AG20443 (cell line): ENCODE results near the gene SERPINA12.
A peak's percentile ranks its signal among the peaks of the same experiment; 100 is the strongest.

Source experiments
- DNase-seq: peaks from one replicate; pipeline ENCODE4 v3.0.0; 2012; ENCODE audit warnings: low spot score, mixed read lengths

Gene SERPINA12, protein sequence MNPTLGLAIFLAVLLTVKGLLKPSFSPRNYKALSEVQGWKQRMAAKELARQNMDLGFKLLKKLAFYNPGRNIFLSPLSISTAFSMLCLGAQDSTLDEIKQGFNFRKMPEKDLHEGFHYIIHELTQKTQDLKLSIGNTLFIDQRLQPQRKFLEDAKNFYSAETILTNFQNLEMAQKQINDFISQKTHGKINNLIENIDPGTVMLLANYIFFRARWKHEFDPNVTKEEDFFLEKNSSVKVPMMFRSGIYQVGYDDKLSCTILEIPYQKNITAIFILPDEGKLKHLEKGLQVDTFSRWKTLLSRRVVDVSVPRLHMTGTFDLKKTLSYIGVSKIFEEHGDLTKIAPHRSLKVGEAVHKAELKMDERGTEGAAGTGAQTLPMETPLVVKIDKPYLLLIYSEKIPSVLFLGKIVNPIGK

GRCh38 chr14:94509356-94509755 lies at the start of gene SERPINA12:
TSS of gene SERPINA12 (minus strand) at chr14:94509469. CDS start at chr14:94498397, 11,072 bp downstream.
- DNase-seq: no peak

GRCh38 chr14:94558842-94559241 lies 49.6 kb upstream of the SERPINA12 start:
- DNase-seq: no peak

- DNase-seq: no peak
Measured at GRCh38 chr14:94557327-94557726, 48.1 kb upstream of the SERPINA12 start.

GRCh38 chr14:94555991-94556390 lies 46.7 kb upstream of the SERPINA12 start:
- no peak for DNase-seq

DNA sequence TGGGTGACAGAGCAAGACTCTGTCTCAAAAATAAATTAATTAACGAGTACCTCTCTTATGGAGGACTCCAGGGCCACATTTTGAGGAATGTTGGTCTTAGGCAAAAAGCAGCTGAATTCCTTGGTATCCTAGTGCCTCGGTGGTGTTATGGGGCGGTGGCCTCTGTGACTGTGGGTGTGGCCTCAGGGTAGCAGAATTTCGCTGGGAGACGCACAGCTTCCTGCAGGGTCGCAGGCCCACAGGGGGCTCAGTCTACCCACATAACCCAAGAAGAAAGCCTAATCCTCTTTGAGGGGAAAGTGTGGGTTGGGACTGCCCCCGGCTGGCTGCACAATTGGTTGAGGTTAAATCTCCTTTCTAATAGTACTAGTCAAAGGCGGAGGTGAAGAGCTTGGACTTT lies 40.8 kb upstream of the SERPINA12 start:
- no peak for DNase-seq

DNA sequence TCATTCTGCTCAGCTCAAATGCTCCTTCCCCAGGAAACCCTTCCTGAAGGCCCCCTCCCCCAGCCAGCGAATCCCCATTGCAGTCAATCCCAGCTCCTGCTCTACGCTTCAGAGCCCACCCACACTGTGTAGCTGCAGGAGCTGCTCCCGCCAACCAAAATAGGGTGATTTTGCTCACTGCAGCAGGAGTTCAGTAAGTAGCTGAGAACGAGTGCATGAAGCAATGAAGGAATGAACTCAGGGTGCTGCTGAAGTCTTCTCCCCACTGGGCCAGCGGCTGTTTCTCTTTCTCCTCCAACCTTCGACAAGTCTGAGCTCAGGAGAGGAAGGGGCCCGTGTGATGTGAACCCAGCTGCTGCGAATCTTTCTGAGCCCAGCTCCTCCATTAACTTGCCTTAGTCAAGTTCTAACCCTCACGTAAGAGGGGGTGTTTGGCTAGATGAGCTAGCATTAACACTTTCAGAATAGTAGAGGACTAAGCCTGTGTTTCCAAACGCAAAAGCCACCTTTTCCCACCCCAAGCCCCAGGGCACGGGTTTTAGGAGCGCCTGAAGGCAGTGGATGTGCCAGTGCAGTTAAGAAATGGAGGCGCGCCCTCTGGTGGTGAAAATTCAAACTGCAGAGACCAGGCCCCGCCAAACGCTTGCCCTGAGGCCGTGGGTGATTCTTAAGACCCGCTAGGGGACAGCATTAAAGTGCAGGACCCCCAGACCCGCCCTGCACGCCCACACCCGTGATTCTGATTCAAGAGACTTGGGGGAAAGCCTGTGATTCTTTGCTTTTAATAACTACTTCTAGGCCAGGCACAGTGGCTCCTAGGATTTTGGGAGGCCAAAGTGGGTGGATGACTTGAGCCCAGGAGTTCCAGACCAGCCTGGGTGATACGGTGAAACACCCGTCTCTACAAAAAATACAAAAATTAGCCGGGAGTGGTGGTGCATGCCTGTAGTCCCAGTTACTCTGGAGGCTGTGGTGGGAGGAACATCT lies 40.0 kb upstream of the SERPINA12 start:
- DNase-seq: peak; percentile 74

DNA sequence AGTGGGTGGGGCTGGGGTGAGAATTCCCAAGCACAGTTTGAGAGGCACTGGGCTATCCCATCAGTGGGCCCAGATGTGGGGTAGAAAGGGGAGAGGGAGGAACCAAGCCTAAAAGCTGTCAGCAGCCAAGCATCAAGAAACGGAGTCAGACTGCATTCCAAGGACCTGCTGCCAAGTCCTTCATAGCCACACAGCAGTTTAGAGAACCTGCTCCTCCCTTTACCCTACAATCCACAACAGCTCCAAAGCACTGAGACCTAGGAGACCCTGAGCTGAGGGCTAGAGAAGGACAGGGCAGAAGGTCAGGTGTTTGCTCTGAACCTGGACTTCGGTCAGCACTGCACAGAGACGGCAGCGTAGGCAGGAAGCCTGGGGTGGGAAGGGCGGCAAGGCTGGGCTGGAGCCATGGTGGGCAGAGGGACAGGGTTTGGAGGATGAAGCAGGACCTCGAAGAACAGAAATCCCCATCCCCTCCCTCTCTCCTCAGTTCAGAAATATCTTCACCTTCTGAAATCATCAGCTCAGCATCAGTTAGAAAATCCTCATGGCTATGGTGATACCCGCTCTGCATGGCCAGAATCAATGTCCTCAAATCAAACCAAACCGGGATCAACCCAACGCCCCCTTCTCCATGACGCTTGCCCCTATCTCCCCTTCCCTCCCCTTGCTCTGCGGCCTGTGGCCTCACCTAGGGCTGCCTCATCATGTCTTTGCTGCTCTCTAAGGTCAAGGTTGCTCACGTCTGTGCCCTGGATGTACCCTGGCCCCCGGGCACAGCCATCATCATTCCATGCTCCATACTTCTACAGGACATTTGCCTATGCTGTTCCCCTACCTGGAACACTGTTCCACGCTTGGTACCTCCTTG lies 39.1 kb upstream of the SERPINA12 start:
- DNase-seq: no peak

DNA sequence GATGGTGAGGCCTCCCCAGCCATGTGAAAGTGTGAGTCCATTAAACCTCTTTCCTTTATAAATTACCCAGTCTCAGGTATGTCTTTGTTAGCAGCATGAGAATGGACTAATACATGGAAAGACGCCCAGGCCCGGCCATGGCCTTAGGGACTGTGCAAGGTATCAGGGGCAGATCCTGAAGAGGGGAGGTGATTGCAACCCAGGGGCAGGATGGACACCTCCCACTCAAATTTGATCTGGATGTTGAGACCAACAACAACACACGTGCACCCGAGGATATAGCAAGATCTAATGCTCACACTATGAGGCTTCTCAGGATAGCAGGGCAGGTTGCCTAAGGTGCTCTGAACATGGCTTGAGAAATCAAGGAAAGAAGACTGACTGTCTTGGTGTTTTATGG lies 38.5 kb upstream of the SERPINA12 start:
- no peak for DNase-seq

DNA sequence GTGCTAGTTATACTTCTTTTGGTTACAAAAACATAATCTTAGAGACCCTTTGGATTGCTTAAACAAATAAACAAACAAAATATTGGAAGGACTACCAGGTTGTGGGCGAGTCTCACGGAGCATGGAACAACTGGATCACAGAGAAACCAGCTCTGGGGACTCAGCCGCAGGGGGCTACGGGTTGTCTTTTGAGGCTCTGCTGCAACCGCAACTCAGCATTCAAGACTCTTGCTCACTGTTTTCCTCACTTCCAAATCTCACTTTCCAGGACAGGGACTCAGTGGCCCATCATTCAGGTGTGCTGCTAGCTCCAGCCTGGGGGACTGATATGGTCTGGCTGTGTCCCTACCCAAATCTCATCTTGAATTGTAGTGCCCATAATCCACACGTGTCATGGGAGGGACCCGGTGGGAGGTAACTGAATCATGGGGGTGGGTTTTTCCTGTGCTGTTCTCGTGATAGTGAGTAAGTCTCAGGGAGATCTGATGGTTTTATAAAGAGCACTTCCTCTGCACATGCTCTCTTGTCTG lies 37.9 kb upstream of the SERPINA12 start:
- no peak for DNase-seq

DNA sequence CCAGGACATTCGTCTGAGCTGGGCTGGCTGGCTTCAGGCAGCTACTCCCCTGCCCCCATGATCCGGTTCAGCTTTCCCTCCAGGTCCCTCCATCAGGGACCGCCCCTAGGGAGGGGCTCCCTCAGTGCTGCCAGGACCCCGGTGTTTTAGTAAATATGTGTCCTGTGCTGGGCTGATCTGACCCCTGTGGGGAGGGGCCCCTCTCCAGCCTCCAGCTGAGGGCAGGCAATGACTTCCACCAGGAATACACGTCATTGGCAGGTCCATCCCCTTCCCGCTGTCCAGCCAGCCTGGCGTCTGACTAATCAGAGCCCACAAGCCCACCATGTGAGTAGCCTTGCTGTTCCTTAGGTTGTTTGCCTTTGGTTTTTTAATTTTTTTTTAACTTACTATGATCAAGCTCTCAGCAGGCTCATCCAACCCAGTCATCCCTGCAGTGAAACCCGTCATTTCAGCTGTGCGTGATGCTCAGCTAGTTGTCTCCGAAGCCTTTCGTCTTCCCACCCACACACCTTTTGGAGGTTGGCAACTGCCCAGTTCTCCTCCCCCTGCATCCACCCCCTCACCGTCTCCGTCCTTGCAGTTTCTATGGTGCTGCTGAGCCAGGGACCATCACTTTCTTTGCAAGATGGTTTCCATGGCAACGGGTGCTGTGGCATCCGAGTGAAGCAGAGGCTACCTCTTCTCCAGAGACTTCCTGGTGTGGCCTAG lies 36.0 kb upstream of the SERPINA12 start:
- DNase-seq: no peak

DNA sequence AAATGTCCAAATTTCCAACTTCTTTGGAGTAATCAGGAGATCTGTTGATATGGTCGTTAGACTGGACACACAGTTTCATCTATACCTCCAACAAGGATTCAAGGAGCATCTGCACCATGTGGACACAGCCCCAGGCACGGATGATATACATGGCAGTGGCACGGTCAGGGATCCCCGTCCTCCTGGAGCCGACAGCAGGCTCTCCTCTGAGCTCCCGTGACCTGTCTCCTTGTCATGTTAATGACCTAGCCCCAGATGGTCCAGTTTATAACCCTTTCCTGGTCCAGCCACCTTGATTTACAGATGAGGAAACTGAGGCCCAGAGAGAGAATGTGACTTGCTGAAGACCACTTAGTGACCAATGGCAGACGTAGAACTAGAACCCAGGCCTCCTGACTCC lies 35.5 kb upstream of the SERPINA12 start:
- DNase-seq: no peak

- DNase-seq: no peak
Measured at GRCh38 chr14:94543449-94544124, 34.3 kb upstream of the SERPINA12 start.

GRCh38 chr14:94542811-94543440 lies 33.7 kb upstream of the SERPINA12 start:
- DNase-seq: no peak

DNA sequence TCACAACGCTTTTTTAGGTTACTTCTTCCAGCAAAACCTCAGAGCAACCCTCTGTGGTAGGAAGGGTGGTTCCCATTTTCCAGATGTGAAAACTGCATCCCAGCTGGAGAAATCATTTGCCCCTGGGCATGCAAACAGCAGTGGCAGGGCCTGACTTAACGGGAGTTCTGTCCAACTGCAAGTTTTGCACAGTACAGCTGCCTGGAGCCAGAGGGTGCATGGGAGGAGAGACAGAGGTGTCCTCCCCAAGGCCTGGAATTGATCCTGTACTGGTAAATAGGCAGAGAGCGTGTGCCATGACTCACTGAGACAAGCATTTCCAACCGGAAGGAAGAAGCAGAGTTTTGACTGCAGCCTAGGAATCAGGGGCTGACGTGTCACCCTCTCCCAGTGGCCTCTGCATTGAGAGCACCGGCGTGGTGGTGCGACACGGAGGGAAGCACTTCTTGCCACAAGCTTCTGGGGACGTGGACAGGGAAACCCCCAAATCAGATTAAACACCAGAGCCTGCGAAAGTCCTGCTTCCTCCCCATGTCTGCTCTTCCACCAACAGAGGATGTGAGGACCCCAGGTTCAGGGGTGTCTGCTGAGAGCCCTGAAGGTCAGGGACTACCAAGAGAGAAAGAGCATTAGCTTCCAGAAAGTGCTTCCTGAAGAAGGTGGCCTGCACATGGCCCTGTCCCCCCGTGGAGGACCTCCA lies 33.0 kb upstream of the SERPINA12 start:
- DNase-seq: peak; percentile 47

DNA sequence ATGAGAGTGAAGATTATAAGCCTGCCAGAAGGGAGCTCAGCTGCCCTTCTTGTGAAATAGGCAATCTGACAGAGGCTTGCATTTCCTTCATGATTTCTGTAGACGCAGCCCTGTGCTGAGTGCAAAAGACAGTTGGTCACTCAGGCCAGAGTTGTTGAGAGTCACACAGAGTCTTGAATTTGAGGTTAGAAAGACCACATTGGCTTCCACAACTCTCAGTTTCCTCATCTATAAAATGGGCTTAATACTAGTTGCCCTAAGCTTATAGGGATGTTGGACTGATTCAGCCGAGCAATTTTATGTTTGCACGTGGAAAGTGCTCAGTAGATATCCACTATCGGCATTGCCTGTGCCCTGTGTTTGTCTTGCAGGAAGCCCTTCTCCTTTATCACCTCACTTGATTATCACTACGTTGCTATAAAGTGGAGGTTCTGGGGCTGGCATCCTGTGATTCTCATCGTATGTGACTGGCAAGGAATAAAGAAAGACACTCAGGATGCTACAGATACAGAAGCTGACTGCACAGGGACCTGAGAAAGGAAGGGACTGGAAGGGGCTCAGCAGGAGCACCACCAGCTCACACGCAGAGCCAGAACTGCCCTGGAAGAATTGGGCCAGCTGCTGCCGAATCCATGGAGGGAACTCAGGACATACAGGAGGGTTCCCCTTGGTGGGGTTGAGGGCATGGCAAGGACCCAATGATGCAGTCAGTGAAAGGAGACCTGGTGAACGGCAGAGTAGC lies 32.1 kb upstream of the SERPINA12 start:
- DNase-seq: no peak

GRCh38 chr14:94540031-94540794 lies 30.9 kb upstream of the SERPINA12 start:
- DNase-seq: no peak

GRCh38 chr14:94539181-94539580 lies 29.9 kb upstream of the SERPINA12 start:
- no peak for DNase-seq
